Measurements from ENCODE around the gene CORO7. TPM values are rescaled to one million over a fixed set of nuclear protein-coding genes. Genes with fewer than 3 reads are reported as not detected.

The CORO7 gene
- total and polyA plus RNA-seq, 9 of the 15 experiments (the other 6 are each of a cell fraction or from before 2014, with no cell fraction given), result 0.45 to 77.2 (median 18.7) TPM

- TF ChIP-seq DMBX1 (CRISPR knock-in tag; IDR thresholded peaks at IDR 0.05; ENCODE audit: borderline replicate concordance) (no peak), ELF1 (tag; IDR thresholded peaks at IDR 0.05) (peak; percentile 99), XRCC3 (IDR thresholded peaks at IDR 0.05) (no peak), IRF9 (tag; IDR thresholded peaks at IDR 0.05) (0 out of 2 replicates have a peak, but pooled peaks have one; percentile 21), ATF4 (CRISPR knock-in tag; IDR thresholded peaks at IDR 0.05) (peak; percentile 96), SIX5 (IDR thresholded peaks at IDR 0.05; ENCODE audit: borderline replicate concordance in 1 of 2, insufficient read depth in 1 of 2, low read depth in 1 of 2, low read length in 2 of 2) (peak; percentile 79 to 81), PTTG1 (tag; IDR thresholded peaks at IDR 0.05; ENCODE audit: low read depth) (no peak), ARID2 (IDR thresholded peaks at IDR 0.05) (no peak), NFXL1 (CRISPR knock-in tag; IDR thresholded peaks at IDR 0.05) (no peak), SAFB2 (IDR thresholded peaks at IDR 0.05; ENCODE audit: borderline replicate concordance, low read depth, low read length, severe bottlenecking) (no peak), JUNB (CRISPR knock-in tag; conservative IDR thresholded peaks at IDR 0.05) (no peak), ZNF740 (CRISPR knock-in tag; IDR thresholded peaks at IDR 0.05) (no peak), ZNF740 (tag; IDR thresholded peaks at IDR 0.05) (no peak), TCF7L2 (IDR thresholded peaks at IDR 0.05; ENCODE audit: low read depth, low read length) (no peak), TFAP4 (CRISPR knock-in tag; IDR thresholded peaks at IDR 0.05; ENCODE audit: borderline replicate concordance) (peak; percentile 68; the same call in 1 of the 2 replicates), ZNF584 (CRISPR knock-in tag; IDR thresholded peaks at IDR 0.05; ENCODE audit: low read depth) (peak; percentile 77; the same call in 1 of the 2 replicates), TAL1 (IDR thresholded peaks at IDR 0.05) (no peak), NKRF (IDR thresholded peaks at IDR 0.05; ENCODE audit: borderline replicate concordance) (peak; percentile 95; the same call in 1 of the 2 replicates), CTCFL (IDR thresholded peaks at IDR 0.05; ENCODE audit: borderline replicate concordance, insufficient read depth, low read depth, low read length, poor library complexity, severe bottlenecking) (peak; percentile 31)
Measured at GRCh38 chr16:4425378-4426020, 9.1 kb upstream of the CORO7 start, which contains the start of gene DNAJA3 (continued).

All from K562 (cell line).